GM23248 (cell line): ENCODE measurements around the gene AXIN1.

ENCODE experiments used
- EZH2 ChIP-seq: fragments of 200-600 bp; sonication (generic); IDR thresholded peaks from 2 replicates; pipeline ENCODE4 v1.6.1; 2018; ENCODE audit warnings: antibody characterized with exemption, mild to moderate bottlenecking; ENCODE audit not compliant: insufficient read depth, poor library complexity, severe bottlenecking
- EZH2phosphoT487 ChIP-seq: fragments of 200-600 bp; sonication (generic); IDR thresholded peaks from 2 replicates; pipeline ENCODE4 v1.6.1; 2018; ENCODE audit warnings: antibody characterized with exemption, moderate library complexity, mild to moderate bottlenecking, low read depth; ENCODE audit not compliant: insufficient read depth

DNA sequence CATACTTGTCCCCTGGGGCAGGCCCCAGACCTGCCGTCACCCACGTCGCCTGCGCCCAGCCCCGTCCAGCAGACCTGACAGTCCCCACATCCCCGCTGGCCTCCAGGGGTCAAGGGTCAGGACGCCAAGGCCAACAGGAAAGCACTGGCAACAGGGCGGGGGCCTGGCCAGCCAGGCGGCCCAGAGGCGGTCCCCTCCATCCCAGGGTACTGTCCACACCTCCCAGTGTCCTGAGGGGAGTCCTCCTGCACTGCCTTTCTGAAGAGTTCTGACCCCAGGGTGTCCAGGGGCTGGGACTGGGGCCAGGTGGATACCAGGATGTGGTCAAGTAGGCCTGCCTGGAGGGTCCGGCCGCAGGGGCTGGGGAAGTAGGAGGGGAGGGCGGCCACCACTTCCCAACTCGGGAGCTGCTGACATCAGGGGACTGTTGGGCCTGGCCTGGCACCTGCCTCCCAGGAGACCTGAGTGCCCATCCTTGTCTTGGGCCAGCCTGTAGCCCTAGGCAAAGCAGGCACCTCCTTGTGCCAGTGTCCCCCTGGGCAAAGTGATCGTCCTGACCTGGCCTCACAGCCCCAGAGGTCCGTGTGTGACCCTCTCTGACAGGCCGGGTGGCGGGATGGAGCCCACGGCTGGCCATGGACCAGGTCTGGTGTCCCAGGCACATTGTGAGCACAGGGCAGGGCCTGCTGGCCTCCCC is 6.7 kb upstream of the AXIN1 start:
- TF ChIP-seq EZH2phosphoT487 (no peak), EZH2 (no peak)
